ENCODE data around the gene MRO. TPM values are rescaled to one million over a fixed set of nuclear protein-coding genes. Genes with fewer than 3 reads are reported as not detected.

The MRO gene
- total and polyA plus RNA-seq, 8 donors, result 0.13 to 2.0 (median 1.3) TPM; not detected in 3

DNA sequence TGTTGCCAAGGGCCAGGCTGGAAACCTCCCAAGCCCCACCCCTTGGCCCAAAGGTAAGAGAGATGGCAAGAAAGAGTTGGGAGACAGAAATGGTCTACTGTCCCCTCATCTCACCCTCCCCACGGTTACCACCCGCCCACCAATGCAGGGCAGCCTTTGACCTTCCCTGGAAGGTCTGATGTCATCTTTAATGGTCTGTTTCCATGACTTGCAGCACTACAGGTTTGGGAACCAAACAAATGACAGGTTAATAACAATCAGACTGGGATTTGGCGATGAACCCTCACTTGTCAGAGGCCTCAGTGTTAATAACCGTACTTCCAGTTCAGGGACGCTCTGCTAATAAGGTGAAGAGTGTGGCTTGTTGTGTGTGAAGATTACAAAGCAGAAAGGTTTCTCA is 70.4 kb downstream of the MRO start:
- no peaks in the 10 kb centered on the region for H3K4me1 ChIP-seq
- H3K27me3 ChIP-seq, result peaks cover 0 to 16% (median 0%) of the 10 kb centered on the region in 3 donors
- intact Hi-C loops (cut with DNase I; ENCODE audit: low total_unique reads), result no loop called here
- WGBS, 5 donors, result 86 to 95% (median 90%) methylated on average over 5 of the region's 5 CpGs
- no peaks in the 10 kb centered on the region for H3K36me3 ChIP-seq
- H3K4me3 ChIP-seq, result no peak overlapping the region
- peaks cover 0 to 8% (median 0%) of the 10 kb centered on the region in 4 donors for H3K9me3 ChIP-seq
- no peak for TF ChIP-seq POLR2AphosphoS5 (IDR thresholded peaks at IDR 0.05)
- no peak overlapping the region for H3K27ac ChIP-seq
- no peak for DNase-seq

DNA sequence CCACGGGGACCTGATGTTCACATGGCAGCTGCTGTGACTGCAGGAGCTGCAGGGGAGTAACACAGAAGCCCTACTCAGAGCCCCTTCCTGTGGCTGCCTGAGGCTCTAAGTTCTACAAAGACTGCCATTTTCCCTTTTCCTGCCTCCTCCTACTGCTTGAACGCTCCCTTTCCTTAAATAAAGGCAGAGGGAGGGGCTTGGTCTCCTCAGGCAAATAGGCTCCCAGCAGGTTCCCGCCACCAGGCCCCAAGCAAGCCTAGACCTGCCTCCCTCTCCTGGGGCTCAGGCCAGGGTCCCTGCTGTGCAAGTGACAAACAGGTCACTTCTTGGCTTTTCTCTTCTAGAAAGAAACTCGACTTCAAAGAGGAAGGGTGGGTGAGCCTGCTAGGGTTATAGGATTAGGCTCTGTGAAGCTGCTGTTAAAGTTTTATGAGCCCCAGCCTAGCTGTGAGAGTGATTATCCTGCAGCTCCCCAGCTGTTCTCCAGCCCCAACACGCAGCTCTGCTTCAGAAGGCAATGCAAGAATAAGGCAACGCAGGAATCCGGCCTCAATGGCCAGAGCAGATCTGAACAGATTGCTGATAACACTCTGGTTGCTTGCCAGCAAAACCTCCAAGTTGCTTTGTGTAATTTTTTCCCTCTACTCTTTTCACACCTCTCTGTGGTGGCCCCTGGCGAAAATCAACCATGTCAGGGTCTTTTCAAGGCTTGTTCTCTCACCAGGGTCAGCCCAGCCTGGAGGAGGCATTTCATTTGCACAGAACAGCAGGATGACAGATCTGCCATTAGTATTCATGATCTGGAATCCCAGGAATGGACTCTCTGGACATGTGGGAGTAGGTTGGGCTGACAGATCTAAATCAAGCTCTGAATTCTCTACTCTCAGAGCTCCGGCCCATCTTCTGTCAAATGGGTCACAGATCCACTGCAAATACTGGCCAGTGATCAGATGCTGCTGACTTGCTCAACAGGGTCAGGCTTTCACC is 71.3 kb downstream of the MRO start:
- H3K36me3 ChIP-seq, result no peaks in the 10 kb centered on the region
- H3K4me1 ChIP-seq, result no peaks in the 10 kb centered on the region
- H3K27ac ChIP-seq, result no peak overlapping the region
- peaks cover 0 to 15% (median 0%) of the 10 kb centered on the region in 4 donors for H3K9me3 ChIP-seq
- no peak overlapping the region for H3K4me3 ChIP-seq
- DNase-seq, result peak in 1 of 2 donors; percentile 48
- WGBS, 5 donors, result 36 to 49% (median 46%) methylated on average over 9 of the region's 9 CpGs
- intact Hi-C loops (cut with DNase I; ENCODE audit: low total_unique reads), result no loop called here
- peaks cover 0 to 16% (median 0%) of the 10 kb centered on the region in 3 donors for H3K27me3 ChIP-seq
- TF ChIP-seq CTCF (IDR thresholded peaks at IDR 0.05), result no peak
- no peak for TF ChIP-seq POLR2AphosphoS5 (IDR thresholded peaks at IDR 0.05)
- TF ChIP-seq EP300 (IDR thresholded peaks at IDR 0.05), result no peak
- TF ChIP-seq POLR2A (IDR thresholded peaks at IDR 0.05), result no peak

GRCh38 chr18:50747849-50748242 is 72.0 kb downstream of the MRO start:
- DNase-seq, result no peak
- no peak for TF ChIP-seq CTCF (IDR thresholded peaks at IDR 0.05)
- no peak for TF ChIP-seq POLR2A (IDR thresholded peaks at IDR 0.05)
- TF ChIP-seq POLR2AphosphoS5 (IDR thresholded peaks at IDR 0.05), result no peak
- no peak for TF ChIP-seq EP300 (IDR thresholded peaks at IDR 0.05)

GRCh38 chr18:50745945-50746344 is 73.9 kb downstream of the MRO start:
- Histone ChIP-seq H3K27ac (no peak overlapping the region), H3K4me1 (no peaks in the 10 kb centered on the region), H3K36me3 (no peaks in the 10 kb centered on the region), H3K9me3 (peaks cover 0 to 15% (median 0%) of the 10 kb centered on the region in 4 donors), H3K27me3 (peaks cover 0 to 8% (median 0%) of the 10 kb centered on the region in 3 donors), H3K4me3 (no peak overlapping the region)
- TF ChIP-seq POLR2A (IDR thresholded peaks at IDR 0.05), result no peak
- WGBS, 5 donors, result 63 to 74% (median 66%) methylated on average over 5 of the region's 5 CpGs
- no peak for DNase-seq
- intact Hi-C loops (cut with DNase I; ENCODE audit: low total_unique reads), result no loop called here

More at GRCh38 chr18:50747849-50748242, 72.0 kb downstream of the MRO start:
- Histone ChIP-seq H3K4me1 (no peaks in the 10 kb centered on the region), H3K36me3 (no peaks in the 10 kb centered on the region), H3K9me3 (peaks cover 0 to 15% (median 0%) of the 10 kb centered on the region in 4 donors), H3K4me3 (no peak overlapping the region), H3K27ac (no peak overlapping the region), H3K27me3 (peaks cover 0 to 16% (median 0%) of the 10 kb centered on the region in 3 donors)
- WGBS, 5 donors, result 0 to 44% (median 38%) methylated on average over 1 of the region's 1 CpG
- intact Hi-C loops (cut with DNase I; ENCODE audit: low total_unique reads), result no loop called here

Other genes with a start within 250 kb of the MRO start
- gene ME2, start 59.1 kb upstream of the MRO start, total RNA-seq, result 100 to 1,000 TPM in 1 of 5 donors, 10 to 100 TPM in 4; 32.7 to 100 (median 84.9) TPM
- gene ME2, start 59.1 kb upstream of the MRO start, polyA plus RNA-seq, result 10 to 100 TPM; 16.6 to 40.6 (median 29.8) TPM
- 10 to 100 TPM in 2 of 5 donors, 1 to 10 TPM in 2, under 1 TPM in 1; 0.87 to 22.8 (median 3.9) TPM for gene ELAC1, start 148.0 kb upstream of the MRO start, total RNA-seq
- gene ELAC1, start 148.0 kb upstream of the MRO start, polyA plus RNA-seq, result 1 to 10 TPM; 4.9 to 8.7 (median 7.8) TPM
- 100 to 1,000 TPM in 3 of 5 donors, 10 to 100 TPM in 2; 42.0 to 184 (median 121) TPM for gene SMAD4, start 210.2 kb upstream of the MRO start, total RNA-seq
- gene SMAD4, start 210.2 kb upstream of the MRO start, polyA plus RNA-seq, result 10 to 100 TPM; 10.4 to 34.8 (median 13.3) TPM